DOHH2 (cell line): ENCODE data around the gene TBCD.

Source experiments
- CTCF ChIP-seq: fragments of 200-600 bp; sonication (generic); IDR thresholded peaks from one replicate; pipeline ENCODE4 v1.5.1; 2014; ENCODE audit warnings: antibody characterized with exemption, mild to moderate bottlenecking, low read depth, low read length; ENCODE audit not compliant: poor library complexity, severe bottlenecking
- EZH2phosphoT487 ChIP-seq: fragments of 200-600 bp; sonication (generic); IDR thresholded peaks from 2 replicates; pipeline ENCODE4 v1.6.1; 2017; ENCODE audit warnings: borderline replicate concordance, mild to moderate bottlenecking, antibody characterized with exemption, low read length, moderate library complexity, mixed read lengths

DNA sequence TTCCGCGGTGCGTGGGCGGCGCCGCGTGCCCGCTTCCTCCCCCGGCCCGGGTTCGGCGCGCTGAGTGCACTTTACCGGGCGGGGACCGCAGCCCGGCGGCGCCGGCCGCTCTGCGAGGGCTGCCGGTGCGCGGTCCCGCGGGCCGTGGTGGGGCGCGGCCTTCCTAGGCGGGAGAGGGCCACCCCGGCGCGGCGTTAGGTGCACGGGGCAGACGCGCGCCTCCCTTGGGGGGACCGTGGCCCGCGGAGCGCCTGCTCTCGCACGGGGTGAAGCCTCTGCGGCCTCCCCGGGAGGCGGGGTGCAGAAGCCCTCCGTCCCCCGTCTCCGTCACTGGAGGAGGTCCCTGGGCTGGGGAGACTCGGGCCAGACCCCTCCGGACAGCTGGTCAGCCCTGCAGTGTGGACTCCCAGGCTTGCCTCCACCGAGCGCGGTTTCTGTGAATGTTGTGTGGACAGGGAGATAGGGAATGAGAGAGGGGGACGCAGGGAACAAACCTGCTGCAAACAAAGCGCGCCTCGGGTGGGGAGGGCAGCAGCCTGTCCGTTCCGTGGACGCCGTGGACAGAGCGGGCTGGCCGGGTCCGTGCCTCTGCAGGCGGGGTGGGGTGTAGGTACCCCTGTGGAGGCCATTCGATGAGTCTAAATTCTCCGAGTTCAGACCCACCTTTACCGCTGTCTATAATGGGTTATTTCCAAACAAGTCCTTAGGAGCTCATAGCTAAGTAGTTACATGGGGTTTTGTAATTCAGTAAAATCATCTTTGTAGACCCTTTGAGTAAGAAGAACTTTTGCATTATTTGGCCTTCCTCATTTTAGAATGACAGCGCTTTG lies 721 bp downstream of the TBCD start:
- TF ChIP-seq CTCF (no peak), EZH2phosphoT487 (no peak)
